GM21390 (cell line): ENCODE data around the gene PNLDC1.
"Not testable (repeated sequence)": the region's sequence is repeated elsewhere in the genome, so short reads cannot be mapped to it uniquely, and the experiment has no call there.

ENCODE experiments used
- ATAC-seq: cut with Tn5 transposase; IDR thresholded peaks from one replicate; pipeline ENCODE4 v1.9.1; 2021; ENCODE audit not compliant: unreplicated experiment

Gene PNLDC1

GRCh38 chr6:159819098-159819497 is 19.0 kb downstream of the PNLDC1 start:
- ATAC-seq, result no peak

- no peak for ATAC-seq
Observed at GRCh38 chr6:159819932-159820640, 20.0 kb downstream of the PNLDC1 start.

- no peak for ATAC-seq
Observed at GRCh38 chr6:159821122-159821521, 21.0 kb downstream of the PNLDC1 start.

- ATAC-seq, result no peak
Observed at GRCh38 chr6:159821726-159822125, 21.6 kb downstream of the PNLDC1 start.

- no peak for ATAC-seq
Observed at GRCh38 chr6:159823953-159824352, 23.9 kb downstream of the PNLDC1 start.

GRCh38 chr6:159824690-159825089 is 24.6 kb downstream of the PNLDC1 start:
- not testable (repeated sequence) for ATAC-seq

GRCh38 chr6:159826004-159826403 is 25.9 kb downstream of the PNLDC1 start:
- no peak for ATAC-seq

GRCh38 chr6:159826968-159827647 is 27.0 kb downstream of the PNLDC1 start:
- ATAC-seq, result no peak

- ATAC-seq, result no peak
Observed at GRCh38 chr6:159828074-159828473, 28.0 kb downstream of the PNLDC1 start.

GRCh38 chr6:159829526-159829925 is 29.4 kb downstream of the PNLDC1 start:
- peak; percentile 65 for ATAC-seq

- ATAC-seq, result no peak
Observed at GRCh38 chr6:159830501-159831372, 30.7 kb downstream of the PNLDC1 start.

- no peak for ATAC-seq
Observed at GRCh38 chr6:159831373-159831679, 31.2 kb downstream of the PNLDC1 start.

- no peak for ATAC-seq
Observed at GRCh38 chr6:159832946-159833345, 32.9 kb downstream of the PNLDC1 start.

GRCh38 chr6:159833556-159833955 is 33.5 kb downstream of the PNLDC1 start:
- no peak for ATAC-seq

- ATAC-seq, result no peak
Observed at GRCh38 chr6:159833997-159834603, 34.0 kb downstream of the PNLDC1 start.

GRCh38 chr6:159836718-159837490 is 36.8 kb downstream of the PNLDC1 start:
- ATAC-seq, result no peak

- no peak for ATAC-seq
Observed at GRCh38 chr6:159837511-159837910, 37.4 kb downstream of the PNLDC1 start.

- no peak for ATAC-seq
Observed at GRCh38 chr6:159838020-159838744, 38.1 kb downstream of the PNLDC1 start.

- ATAC-seq, result no peak
Observed at GRCh38 chr6:159842035-159842434, 42.0 kb downstream of the PNLDC1 start.
